ENCODE measurements around the gene BTG2. TPM values are rescaled to one million over a fixed set of nuclear protein-coding genes. Genes with fewer than 3 reads are reported as not detected.
"Not testable (repeated sequence)": the region's sequence is repeated elsewhere in the genome, so short reads cannot be mapped to it uniquely, and the experiment has no call there.

Gene BTG2, protein sequence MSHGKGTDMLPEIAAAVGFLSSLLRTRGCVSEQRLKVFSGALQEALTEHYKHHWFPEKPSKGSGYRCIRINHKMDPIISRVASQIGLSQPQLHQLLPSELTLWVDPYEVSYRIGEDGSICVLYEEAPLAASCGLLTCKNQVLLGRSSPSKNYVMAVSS
- polyA plus RNA-seq (2013, experiment 1 of 2; ENCODE audit: insufficient read length) = 7.5 TPM
- polyA plus RNA-seq (2013, experiment 2 of 2; ENCODE audit: insufficient read length) = 7.1 TPM

DNA sequence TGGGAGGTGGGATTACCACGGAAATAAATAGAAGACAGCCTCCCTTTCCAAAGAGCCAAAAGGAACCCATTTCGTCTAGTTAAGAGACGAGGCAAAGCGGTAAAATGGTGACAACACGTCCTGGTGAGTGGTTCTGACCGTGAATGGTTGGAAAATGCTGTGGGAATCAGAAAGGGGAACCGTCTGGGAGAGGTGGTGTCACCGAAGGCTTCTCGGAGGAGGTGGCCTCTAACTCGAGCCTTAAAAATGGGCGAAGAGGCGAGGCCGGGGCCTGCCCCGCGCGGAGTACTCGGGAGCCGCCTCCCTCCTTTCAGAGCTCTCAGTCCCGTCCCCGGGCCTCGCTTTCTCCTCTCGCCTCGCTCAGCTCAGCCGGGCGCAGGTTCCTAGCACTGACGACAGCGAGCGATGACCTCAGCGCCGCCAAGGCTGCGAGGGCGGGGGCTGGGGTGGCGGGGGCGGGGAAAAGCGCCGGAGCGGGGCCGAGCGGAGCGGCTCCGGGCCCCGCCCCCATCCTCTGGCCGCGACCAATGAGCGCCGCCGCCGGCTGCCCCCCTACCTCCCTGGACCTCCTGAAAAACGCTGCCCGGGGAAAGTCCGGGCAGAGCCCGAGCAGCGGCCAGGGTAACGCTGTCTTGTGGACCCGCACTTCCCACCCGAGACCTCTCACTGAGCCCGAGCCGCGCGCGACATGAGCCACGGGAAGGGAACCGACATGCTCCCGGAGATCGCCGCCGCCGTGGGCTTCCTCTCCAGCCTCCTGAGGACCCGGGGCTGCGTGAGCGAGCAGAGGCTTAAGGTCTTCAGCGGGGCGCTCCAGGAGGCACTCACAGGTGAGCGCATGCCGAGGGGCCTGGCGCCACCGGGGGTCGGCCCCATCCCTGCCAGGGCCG, at the start of gene BTG2:
TSS of gene BTG2 (plus strand) at position 601 of the 890 bp plus-strand sequence. CDS start at position 689, 88 bp downstream.
- peak; percentile 84 for DNase-seq

DNA sequence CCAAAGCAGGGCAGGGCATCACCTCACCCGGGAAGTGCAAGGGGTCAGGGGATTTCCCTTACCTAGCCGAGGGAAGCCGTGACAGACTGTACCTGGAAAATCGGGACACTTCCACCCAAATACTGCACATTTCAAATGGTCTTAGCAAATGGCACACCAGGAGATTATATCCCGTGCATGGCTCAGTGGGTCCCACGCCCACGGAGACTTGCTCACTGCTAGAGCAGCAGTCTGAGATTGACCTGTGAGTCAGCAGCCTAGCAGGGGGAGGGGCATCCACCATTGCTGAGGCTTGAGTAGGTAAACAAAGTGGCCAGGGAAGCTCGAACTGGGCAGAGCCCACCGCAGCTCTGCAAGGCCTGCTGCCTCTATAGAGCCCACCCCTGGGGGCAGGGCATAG, 48.7 kb upstream of the BTG2 start:
- not testable (repeated sequence) for DNase-seq

- DNase-seq = no peak
These were observed 41.8 kb upstream of the BTG2 start for GRCh38 chr1:203263496-203263895.

DNA sequence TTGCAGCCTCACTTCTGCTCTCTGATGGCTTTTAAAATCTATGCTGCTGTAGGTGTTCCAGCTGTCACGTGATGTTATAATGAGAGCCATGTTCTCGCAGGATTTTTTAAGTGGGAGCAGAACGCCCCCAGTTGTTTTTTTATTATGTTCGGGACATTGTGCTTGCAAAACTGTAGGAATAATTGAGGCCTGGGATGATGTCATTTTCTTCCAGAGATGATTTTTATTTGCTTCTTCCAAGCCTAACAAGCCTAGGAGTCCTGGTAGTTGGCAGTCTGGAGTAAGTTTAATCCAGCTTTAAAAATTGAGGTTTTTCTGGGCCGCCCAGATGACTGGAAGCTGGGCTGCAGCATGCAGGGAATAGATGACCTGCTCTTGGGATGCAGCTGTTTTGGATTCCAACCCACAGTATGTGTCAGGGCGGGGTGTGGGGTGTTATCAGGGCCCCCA, 41.2 kb upstream of the BTG2 start:
- no peak for DNase-seq

GRCh38 chr1:203265541-203265940, 39.8 kb upstream of the BTG2 start:
- DNase-seq = no peak

DNA sequence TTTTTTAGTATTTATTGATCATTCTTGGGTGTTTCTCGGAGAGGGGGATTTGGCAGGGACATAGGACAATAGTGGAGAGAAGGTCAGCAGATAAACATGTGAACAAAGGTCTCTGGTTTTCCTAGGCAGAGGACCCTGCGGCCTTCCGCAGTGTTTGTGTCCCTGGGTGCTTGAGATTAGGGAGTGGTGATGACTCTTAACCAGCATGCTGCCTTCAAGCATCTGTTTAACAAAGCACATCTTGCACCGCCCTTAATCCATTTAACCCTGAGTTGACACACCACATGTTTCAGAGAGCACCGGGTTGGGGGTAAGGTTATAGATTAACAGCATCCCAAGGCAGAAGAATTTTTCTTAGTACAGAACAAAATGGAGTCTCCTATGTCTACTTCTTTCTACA, 39.2 kb upstream of the BTG2 start:
- not testable (repeated sequence) for DNase-seq

- DNase-seq = peak; percentile 83
These were observed 37.9 kb upstream of the BTG2 start for GRCh38 chr1:203267347-203267846.

DNA sequence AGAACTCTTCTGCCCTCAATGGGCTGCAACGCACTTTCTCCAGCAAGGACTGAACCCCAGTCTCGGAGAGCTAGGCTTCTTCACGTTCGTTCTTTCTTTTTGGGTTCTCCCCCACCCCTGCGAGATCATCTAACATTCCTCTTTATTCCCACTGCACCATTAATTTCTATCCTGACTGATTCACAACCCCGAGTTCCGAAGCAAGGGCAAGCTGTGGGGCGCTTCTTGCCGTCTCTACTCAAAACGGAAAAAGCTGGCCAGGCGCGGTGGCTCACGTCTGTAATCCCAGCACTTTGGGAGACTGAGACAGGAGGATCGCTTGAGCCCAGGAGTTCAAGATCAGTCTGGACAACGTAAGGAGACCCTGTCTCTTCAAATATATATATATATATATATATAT, 37.4 kb upstream of the BTG2 start:
- DNase-seq = no peak

DNA sequence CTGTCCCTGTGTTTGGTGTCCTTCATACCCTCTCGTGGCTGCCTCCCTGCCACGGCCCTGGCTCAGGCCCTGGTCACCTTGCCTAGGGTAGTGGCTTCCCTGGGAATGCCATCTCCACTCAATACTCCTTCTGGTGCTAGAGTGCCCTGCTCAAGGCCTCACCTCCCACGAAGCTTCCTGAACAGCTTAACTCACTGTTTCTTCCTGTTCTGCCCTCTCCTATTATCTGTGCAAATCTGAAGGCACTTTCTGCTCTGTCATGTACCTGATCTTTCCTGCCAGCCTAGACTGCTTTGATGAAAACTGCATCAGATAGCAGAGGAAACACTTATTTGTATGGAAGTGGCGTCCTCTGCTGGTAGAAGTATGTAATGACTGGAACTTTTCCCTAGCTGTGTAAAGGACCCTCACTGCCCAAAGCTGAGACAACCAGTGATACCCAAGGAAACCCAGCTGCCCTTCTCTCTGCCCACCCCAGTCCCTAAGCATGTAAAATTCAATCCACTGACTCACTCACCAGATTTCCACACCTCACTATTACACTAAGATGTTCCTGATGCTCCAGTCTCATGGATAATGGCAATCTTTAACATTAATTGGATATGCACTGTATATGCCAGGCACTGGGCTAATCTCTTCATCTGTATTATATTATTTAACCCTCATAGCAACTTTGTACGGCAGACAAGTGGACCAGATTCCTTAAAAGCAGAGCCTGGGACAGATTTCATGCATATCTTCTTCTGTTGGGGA, 36.2 kb upstream of the BTG2 start:
- DNase-seq = peak; percentile 67

DNA sequence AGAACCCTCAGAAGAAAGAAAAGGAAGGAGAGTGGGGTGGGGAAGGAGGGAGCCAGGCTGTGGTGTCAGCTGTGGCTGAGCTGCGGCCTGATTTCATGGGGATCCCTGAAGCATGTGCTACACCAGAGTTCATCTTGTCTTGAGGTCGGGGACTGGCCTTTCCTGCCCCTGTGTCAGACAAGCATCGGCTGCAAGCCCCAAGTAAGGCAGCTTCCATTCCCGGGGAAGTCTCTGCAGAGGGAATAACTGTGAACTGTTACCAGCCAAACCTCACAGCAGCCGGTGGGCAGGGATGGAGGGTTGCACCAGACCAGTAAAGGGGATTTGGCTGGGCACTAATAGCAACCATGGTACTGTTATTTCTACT, 35.7 kb upstream of the BTG2 start:
- no peak for DNase-seq

GRCh38 chr1:203270448-203270847, 34.9 kb upstream of the BTG2 start:
- no peak for DNase-seq

DNA sequence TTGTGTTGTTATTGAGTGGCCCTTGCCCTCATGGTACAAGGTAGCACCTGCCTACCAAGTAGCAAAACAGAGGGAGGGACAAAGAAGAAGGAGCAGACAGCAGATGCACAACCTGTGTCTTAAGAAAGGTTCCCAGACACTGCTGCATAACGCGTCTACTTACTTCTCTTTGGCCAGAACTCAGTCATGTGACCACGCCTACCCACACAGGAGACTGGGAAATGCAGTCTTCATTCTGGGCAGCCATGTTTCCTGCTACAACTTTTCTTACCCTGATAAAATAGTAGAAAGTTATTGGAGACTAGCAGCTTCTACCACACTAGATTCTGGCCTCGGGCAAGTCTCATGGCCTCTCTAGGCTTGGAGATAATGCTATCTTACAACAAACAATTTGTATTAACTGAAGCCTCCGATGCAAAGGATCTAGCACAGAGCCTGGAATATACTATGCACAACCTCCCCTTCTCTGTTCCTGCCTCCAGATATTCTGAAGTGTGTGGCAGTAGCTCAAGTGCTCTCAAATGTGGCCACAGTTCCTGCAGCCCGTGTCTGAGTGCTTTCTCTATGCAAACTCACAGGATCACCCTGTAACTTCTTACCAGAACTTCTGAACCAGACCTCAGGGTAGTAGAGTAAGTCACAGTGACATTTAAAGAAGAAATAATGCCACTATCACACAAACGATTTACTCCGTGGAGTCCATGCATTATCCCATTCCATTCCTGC, 34.1 kb upstream of the BTG2 start:
- DNase-seq = peak; percentile 62

GRCh38 chr1:203271962-203272632, 33.2 kb upstream of the BTG2 start:
- no peak for DNase-seq

- no peak for DNase-seq
These were observed 32.6 kb upstream of the BTG2 start for GRCh38 chr1:203272633-203273205.

DNA sequence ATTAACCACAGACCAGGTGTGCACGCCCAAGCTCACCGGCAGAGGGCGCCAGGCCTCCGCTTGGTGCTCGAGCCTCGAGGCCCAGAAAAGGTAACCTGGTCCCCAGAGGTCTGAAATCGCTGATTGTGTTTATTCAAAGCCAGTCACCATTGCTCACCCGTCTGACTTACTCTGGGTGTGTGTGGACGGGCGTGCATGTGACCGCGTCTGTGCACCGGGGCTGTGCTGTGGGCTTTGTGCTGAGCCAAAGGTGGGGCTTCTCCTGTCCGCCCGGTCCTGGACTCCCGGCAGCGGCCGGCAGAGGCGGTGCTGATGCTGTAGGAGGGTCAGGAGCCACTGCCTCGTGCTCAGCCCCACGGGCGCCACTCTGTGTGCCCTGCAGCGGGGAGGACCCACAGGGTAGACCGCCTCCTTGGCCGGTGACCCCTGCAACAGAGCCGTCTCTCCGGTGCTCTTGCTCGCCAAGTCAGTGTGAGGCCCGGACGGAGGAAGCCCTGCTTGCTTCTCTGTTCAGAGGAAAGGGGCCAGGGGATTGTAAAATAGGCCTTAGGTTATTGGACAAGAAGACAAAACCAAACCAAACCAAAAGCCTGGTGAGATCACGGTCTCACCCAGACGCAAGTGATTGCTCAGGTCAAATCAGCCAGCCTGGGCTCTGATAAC, 32.0 kb upstream of the BTG2 start:
- DNase-seq = peak; percentile 66

DNA sequence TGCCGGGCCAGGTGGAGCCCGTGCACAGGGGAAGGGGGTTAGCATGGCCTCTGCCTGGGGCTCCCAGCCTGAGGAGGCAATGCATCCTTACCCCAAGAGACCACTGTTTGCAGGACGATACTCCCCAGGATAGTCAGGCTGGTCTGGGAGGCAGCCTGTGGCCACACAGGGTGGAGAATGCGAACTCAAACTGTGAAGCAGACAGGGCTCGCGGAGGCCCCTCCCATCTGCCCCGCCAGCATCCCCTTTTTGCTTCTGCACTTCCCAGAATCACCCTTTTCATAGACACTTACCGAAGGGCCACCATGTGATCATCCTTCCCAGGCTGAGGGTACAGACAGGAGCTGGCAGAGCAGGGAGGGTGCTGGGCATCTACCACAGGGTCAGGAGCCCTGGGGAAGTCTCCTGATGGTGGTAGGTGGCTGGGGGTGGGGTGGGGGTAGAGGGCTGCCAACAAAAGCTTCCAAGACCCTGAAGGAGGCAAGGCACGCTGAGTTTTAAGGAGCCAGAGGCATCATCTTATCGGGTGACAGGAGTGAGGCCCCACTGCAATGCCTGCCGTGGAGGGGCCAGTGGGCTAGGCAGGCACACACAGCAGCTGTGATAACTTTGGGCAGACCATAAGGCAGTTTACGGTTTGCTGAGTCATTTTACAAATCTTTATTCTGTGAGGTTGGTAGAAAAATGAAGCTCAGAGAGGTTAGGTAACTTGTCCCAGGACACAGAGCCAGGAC, 31.3 kb upstream of the BTG2 start:
- DNase-seq = no peak

GRCh38 chr1:203274603-203275381, 30.5 kb upstream of the BTG2 start:
- no peak for DNase-seq

GRCh38 chr1:203275656-203276272, 29.6 kb upstream of the BTG2 start:
- DNase-seq = no peak

GRCh38 chr1:203276408-203276807, 28.9 kb upstream of the BTG2 start:
- DNase-seq = no peak

Data from fibroblast of skin of abdomen (primary cell).